Measurements from ENCODE around the gene LYSMD3.

The LYSMD3 gene

GRCh38 chr5:90547072-90547536 is 17.7 kb upstream of the LYSMD3 start:
- no peak for DNase-seq

- no peak for DNase-seq
Observed at GRCh38 chr5:90546216-90546837, 16.9 kb upstream of the LYSMD3 start.

- DNase-seq, result no peak
Observed at GRCh38 chr5:90545511-90545910, 16.1 kb upstream of the LYSMD3 start.

- no peak for DNase-seq
Observed at GRCh38 chr5:90542827-90543519, 13.6 kb upstream of the LYSMD3 start.

GRCh38 chr5:90534922-90535321 is 5.5 kb upstream of the LYSMD3 start:
- DNase-seq, result no peak

GRCh38 chr5:90533794-90534193 is 4.4 kb upstream of the LYSMD3 start:
- no peak for DNase-seq

- DNase-seq, result no peak
Observed at GRCh38 chr5:90530736-90531487, 1.5 kb upstream of the LYSMD3 start.

GRCh38 chr5:90529939-90530677 is 724 bp upstream of the LYSMD3 start:
- no peak for DNase-seq

GRCh38 chr5:90528601-90529193 is 687 bp downstream of the LYSMD3 start:
- peak; percentile 24 for DNase-seq

GRCh38 chr5:90519081-90519480 is 10.3 kb downstream of the LYSMD3 start:
- no peak for DNase-seq

- no peak for DNase-seq
Observed at GRCh38 chr5:90518661-90519060, 10.7 kb downstream of the LYSMD3 start.

- DNase-seq, result no peak
Observed at GRCh38 chr5:90514520-90514919, 14.9 kb downstream of the LYSMD3 start.

GRCh38 chr5:90510438-90510837 is 18.9 kb downstream of the LYSMD3 start:
- no peak for DNase-seq

- DNase-seq, result no peak
Observed at GRCh38 chr5:90506221-90506620, 23.2 kb downstream of the LYSMD3 start.

- no peak for DNase-seq
Observed at GRCh38 chr5:90504743-90505142, 24.6 kb downstream of the LYSMD3 start.

GRCh38 chr5:90503596-90503995 is 25.8 kb downstream of the LYSMD3 start:
- DNase-seq, result no peak

- no peak for DNase-seq
Observed at GRCh38 chr5:90495146-90495545, 34.2 kb downstream of the LYSMD3 start.

GRCh38 chr5:90494043-90494442 is 35.3 kb downstream of the LYSMD3 start:
- no peak for DNase-seq

- DNase-seq, result no peak
Observed at GRCh38 chr5:90488791-90489190, 40.6 kb downstream of the LYSMD3 start.

- DNase-seq, result no peak
Observed at GRCh38 chr5:90484540-90484939, 44.8 kb downstream of the LYSMD3 start.

GRCh38 chr5:90483206-90483605 is 46.2 kb downstream of the LYSMD3 start:
- no peak for DNase-seq

GRCh38 chr5:90480699-90481098 is 48.7 kb downstream of the LYSMD3 start:
- no peak for DNase-seq
